ENCODE data around the gene CLCNKB. TPM values are rescaled to one million over a fixed set of nuclear protein-coding genes. Genes with fewer than 3 reads are reported as not detected.
A peak's percentile ranks its signal among the peaks of the same experiment; 100 is the strongest.
"Not testable (repeated sequence)": the region's sequence is repeated elsewhere in the genome, so short reads cannot be mapped to it uniquely, and the experiment has no call there.

CLCNKB gene
- polyA plus RNA-seq, 4 donors = 1.9 to 63.6 (median 37.5) TPM

DNA sequence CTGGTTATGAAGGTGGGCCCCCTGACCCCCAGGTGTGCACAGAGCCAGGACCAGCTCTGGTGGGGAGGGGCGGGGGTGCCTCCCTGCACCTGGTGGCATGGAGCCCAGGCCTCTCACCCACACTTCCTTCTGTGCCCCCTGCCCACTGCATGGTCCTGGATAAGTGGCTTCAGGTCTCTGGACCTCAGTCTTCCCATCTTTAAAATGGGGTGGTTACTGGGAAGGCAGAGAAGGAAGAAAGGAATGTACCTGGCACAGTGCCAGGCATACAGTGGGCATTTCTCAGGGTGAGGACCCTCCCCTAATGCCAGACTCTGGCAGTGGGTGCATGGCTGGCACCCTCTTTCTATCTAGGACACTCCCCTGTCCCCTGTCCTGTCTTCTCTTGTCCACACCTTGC is 14.3 kb upstream of the CLCNKB start:
- no peak for DNase-seq (ENCODE audit: low read depth in 4 of 4, low spot score in 3 of 4)

DNA sequence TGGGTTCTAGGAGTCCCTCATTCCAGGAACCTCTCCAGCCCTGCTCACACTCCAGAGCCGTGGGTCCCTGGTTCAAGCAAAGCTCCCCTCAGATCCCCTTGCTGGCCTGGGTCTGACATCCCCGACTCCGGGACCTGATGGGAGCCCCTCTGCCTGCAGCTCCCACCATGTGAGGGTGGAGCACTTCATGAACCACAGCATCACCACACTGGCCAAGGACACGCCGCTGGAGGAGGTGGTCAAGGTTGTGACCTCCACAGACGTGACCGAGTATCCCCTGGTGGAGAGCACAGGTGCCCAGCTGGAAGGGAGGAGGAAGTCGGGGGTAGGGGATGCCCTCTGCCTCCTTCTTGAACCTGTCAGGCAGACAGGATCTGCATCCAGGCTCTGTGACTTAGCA is 12.0 kb upstream of the CLCNKB start:
- no peak for DNase-seq (ENCODE audit: low read depth in 4 of 4, low spot score in 3 of 4)

DNA sequence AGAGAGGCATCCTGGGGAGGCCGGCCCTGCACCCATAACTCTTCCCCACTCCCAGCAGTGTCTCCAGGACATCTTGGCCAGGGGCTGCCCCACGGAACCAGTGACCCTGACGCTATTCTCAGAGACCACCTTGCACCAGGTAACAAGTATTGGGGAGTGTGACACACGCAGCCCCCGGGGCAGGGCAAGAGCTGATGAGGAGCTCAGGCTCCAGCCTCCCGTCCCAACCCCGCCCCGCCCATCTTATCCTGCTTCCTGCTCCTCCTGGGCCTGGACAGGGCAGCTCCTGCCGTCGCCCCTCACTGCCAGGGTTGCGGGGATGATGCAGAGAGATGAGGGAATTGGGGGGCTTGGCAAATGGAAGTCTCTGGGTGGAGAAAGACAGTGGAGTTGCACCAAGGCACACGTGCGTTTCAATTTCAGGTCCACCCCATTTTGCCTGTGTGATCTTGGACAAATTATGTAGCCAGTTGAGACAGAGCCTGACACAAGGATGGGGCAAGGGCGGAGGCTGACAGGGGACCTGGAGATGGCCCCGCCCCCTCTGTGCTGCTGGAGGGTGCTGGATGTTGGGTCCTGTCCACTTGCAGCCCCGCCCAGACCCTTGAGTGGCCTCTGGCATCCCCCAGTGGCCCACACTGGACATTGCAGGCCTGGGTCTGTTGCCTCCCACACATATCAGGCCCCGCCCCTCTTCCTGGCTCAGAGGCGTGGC is 11.0 kb upstream of the CLCNKB start:
- peak in 1 of 4 donors; percentile 62 for DNase-seq (ENCODE audit: low read depth in 4 of 4, low spot score in 3 of 4)

DNA sequence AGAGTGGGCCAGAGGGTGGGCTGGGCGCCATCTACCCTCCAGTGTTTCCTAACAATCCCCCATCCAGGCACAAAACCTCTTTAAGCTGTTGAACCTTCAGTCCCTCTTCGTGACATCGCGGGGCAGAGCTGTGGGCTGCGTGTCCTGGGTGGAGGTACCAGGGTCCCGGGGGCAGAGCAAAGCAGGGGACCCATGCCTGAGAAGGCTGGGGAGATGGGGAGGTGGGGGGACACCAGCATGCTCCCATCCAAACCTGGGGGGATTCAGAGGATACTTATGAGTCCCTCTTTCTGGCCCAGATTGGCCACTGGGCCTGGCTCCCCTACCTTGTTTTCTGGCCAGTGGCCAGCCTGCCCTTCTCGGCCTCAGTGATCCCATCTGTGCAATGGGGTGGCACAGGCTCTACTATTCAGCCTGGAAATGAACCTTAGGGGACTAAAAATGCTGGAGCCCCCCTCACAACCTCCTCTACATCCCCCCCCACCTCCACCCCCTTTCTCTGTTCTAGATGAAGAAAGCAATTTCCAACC is 10.4 kb upstream of the CLCNKB start:
- DNase-seq (ENCODE audit: low read depth in 4 of 4, low spot score in 3 of 4) = not testable (repeated sequence)

DNA sequence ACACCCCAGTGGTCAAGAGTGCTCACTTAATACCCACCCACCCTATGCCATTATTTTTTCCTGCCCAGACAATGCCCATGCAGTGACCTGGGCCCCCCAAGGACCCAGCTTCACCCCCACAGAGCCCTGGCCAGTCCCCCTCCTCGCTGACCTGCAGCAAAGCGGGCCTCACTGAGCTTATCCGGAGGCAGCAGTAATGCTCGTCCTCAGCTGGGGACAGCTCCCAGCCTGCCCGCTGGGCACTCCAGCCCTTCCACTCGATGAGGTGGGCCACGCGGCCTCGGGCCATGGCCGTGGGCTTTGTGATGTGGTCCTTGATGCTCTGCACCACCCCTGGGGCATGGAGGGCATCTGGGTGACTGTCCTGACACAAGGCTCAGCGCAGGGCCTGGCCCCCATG is 7.1 kb upstream of the CLCNKB start:
- not testable (repeated sequence) for DNase-seq (ENCODE audit: low read depth in 4 of 4, low spot score in 3 of 4)

DNA sequence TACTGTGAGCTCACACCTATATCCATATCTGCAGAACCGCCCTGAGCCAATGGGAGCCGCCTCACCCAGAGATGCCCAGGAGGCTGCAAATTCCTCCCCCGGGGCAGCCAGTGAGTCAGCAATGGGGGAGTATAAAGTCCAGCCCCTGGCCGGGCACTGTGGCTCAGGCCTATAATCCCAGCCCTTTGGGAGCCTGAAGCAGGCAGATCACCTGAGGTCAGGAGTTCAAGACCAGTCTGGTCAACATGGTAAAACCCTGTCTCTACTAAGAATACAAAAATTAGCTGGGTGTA is 5.0 kb upstream of the CLCNKB start:
- no peak for DNase-seq (ENCODE audit: low read depth in 4 of 4, low spot score in 3 of 4)

DNA sequence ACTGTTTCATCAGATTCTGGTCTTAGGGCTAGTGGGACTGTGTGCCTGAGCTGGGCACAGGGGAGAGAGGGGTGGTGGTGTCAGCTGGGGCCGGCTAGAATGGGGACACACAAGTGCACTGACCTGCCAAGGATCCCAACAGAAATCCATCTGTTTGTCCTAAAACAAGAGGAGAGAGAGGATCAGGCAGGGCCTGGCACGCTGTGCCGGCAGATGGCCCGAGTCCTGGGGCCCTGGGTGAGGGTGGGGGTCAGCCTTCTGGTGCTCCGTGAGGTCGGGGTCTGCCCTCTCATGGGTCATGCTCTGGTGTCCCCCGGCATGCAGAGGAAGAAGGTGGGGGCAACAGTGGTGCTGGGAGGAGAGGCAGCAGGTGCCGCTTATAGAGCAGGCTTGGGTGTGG is 3.7 kb upstream of the CLCNKB start:
- DNase-seq (ENCODE audit: low read depth in 4 of 4, low spot score in 3 of 4) = not testable (repeated sequence)

DNA sequence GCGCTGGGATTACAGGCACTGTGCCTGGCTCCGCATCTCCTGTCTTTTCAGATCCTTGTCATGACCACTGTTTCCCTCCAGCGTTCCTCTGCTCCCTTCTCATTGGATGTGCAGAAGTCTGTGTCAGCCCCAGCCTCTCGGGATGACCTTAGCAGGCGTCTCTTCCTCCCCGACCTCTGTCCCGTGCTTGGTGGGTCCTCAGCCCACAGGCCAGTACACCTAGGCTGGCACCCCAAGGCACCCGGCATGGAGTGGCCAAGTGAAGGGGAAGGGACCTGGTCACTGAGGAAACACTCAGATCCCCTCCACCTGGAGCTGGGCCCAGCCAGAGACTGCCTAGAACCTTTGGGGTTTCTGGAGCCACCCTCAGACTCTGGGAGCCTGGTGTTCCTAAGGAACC is 2.4 kb upstream of the CLCNKB start:
- no peak for DNase-seq (ENCODE audit: low read depth in 4 of 4, low spot score in 3 of 4)

DNA sequence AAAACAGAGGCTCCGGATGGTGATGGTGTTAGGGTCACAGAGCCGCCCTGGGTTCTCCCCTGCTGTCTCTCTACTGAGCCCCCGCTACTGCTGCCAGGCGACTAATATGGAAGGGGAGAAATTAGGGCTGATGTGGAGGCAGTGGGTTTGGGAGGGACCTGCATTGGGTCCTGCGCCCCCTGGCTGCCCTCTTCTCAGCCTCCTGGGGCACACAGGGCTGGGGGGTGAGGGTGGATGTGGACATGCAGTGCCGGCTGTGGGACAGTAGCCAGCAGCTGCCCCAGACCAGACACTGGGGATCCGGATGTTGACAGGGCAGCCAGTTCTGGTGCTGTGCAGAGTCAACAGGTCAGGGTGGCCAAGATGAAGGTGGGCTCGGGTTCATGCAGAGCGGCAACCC is 1.5 kb upstream of the CLCNKB start:
- no peak for DNase-seq (ENCODE audit: low read depth in 4 of 4, low spot score in 3 of 4)

DNA sequence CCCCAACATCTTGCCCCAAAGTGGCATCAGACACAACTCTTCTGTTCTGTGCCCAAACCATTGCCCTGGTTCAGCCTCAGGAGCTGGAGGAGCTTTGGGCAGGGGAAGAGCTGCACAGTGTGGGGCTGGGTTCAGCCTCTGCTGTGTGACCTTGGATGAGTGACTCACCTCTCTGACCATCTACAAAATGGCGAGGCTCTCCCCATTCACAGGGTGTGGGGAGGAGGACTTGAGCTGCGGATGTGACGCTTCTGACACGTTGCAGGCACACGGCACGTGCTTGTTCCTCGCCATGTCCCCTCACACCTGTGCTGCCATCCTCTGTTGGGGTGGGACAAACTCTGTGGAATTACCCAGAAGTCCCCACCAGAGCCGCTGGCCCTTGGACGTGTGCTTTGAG is 928 bp upstream of the CLCNKB start:
- not testable (repeated sequence) for DNase-seq (ENCODE audit: low read depth in 4 of 4, low spot score in 3 of 4)

DNA sequence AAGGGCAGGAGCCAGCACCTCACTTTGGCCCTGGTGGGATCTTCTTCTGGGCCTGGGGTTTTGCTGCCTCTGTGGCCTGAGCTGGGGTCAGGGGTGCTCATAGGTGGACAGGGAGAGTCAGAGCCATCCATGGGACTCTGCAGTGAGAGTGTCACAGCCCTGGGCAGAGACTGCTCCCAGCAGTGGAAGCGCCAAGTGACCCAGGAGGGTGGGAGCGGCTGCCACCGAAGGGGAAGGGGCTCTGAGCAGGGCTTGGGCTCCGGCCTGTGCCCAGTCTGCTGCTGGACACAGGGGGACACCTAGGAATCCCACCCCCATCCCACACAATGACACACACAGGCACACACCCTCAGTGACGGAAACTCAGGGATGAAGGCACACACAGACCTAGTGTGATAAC is 368 bp downstream of the CLCNKB start:
- no peak for DNase-seq (ENCODE audit: low read depth in 4 of 4, low spot score in 3 of 4)

DNA sequence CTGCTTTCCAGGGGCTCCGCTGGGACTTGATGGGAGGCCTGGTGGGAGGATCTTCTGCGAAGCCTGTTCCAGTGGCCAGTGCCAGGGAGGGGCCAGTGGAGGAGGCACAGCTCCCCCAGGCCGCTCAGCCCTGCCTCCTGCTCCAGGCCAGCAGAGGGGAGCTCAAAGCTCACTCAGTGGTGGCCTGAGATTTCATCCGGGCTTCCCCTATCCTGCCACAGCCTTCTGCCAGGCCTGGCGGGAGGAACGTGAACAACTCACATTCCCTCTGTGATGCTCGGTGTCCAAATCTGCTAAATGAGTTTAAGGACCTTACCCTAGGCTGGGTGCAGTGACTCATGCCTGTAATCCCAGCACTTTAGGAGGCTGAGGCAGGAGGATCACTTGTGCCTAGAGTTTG is 3.3 kb downstream of the CLCNKB start:
- no peak for DNase-seq (ENCODE audit: low read depth in 4 of 4, low spot score in 3 of 4)

DNA sequence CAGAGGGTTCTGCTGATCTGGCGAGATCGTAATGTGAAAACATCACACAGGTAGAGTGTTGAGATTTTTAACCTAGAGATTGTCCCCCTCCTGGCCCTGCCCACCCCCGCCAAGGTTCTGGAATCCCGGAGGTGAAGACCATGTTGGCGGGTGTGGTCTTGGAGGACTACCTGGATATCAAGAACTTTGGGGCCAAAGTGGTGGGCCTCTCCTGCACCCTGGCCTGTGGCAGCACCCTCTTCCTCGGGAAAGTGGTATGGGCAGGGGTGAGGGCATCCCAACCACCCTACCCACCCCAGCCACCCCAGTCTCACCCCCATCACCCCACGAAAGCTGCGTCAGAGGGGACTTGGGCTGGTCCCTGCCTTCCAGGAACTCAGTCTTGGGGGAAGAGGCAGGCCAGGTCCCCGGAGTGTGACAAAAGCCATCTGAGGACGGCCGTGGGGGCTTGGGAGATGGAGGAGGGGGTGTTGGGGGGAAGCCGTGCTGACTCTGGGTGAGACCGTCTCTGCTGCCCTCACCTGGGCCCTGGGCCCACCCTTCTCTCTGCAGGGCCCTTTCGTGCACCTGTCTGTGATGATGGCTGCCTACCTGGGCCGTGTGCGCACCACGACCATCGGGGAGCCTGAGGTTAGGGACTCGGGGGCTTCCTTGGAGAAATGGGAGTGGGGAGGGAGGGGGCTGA is 4.4 kb downstream of the CLCNKB start:
- no peak for DNase-seq (ENCODE audit: low read depth in 4 of 4, low spot score in 3 of 4)

DNA sequence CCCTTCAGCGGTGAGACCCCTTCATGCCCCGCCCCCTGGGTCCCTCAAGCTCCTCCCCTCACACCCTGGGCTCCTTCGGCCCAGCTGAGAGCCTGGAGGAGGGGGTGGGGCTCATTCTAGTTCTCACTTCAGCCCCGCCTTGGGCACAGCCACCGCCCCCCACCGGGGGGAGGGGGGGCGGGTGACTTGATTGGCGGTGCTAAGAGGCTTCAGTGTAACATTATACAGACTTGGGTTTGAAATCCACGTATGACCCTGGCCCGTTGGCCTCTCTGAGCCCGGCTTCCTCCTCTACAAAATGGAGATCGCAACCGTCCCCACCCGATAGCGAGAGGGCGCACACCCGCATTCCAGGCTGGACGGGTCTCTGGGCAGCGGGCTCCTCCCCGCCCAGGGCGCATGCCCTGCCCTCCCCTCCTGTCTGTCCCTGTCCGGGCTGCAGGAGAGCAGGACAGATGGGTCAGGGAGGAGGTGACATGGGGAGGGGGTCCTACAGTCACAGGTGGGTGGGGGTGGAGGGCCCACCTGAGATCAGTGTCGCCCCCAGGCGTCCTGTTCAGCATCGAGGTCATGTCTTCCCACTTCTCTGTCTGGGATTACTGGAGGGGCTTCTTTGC is 5.1 kb downstream of the CLCNKB start:
- peak in 3 of 4 donors; percentile 61 to 76 (median 67) for DNase-seq (ENCODE audit: low read depth in 4 of 4, low spot score in 3 of 4)

DNA sequence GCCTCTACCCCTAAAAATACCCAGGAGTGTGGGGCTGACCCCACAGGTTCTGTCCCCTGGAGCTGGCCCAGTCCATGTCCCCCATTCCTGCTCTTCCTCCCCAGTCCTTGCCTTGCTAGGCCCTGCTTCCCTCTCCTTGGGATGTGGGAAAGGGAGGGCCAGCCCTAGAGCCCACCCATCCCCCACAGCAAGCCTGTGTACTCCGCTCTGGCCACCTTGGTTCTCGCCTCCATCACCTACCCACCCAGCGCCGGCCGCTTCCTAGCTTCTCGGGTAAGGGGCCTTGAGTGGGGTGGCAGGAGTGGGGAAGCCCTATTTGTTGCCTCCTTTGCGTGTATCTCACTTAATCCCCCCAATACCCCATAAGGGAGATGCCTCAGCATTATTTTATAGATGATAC is 6.7 kb downstream of the CLCNKB start:
- DNase-seq (ENCODE audit: low read depth in 4 of 4, low spot score in 3 of 4) = no peak

DNA sequence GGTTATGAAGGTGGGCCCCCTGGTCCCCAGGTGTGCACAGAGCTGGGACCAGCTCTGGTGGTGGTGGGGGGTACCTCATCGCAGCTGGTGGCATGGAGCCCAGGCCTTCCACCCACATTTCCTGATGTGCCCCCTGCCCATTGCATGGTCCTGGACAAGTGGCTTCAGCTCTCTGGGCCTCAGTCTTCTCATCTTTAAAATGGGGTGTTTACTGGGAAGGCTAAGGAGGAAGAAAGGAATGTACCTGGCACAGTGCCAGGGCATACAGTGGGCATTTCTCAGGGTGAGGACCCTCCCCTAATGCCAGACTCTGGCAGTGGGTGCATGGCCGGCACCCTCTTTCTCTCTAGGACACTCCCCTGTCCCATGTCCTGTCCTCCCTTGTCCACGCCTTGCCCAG is 7.5 kb downstream of the CLCNKB start:
- DNase-seq (ENCODE audit: low read depth in 4 of 4, low spot score in 3 of 4) = no peak

DNA sequence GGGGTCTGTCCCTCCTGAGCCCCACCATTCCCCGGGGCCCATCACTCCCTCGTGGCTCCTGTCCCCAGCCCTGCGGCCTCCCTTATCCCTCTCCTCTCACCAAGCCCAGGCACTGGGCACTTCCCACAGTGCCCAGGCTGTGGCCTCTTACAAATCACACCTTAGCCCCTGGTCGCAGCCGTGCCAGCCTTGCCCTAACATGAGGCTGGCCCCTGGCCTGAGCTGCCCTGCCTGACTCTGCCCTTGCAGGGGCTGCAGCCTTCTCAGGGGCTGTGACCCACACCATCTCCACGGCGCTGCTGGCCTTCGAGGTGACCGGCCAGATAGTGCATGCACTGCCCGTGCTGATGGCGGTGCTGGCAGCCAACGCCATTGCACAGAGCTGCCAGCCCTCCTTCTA is 8.4 kb downstream of the CLCNKB start:
- not testable (repeated sequence) for DNase-seq (ENCODE audit: low read depth in 4 of 4, low spot score in 3 of 4)

DNA sequence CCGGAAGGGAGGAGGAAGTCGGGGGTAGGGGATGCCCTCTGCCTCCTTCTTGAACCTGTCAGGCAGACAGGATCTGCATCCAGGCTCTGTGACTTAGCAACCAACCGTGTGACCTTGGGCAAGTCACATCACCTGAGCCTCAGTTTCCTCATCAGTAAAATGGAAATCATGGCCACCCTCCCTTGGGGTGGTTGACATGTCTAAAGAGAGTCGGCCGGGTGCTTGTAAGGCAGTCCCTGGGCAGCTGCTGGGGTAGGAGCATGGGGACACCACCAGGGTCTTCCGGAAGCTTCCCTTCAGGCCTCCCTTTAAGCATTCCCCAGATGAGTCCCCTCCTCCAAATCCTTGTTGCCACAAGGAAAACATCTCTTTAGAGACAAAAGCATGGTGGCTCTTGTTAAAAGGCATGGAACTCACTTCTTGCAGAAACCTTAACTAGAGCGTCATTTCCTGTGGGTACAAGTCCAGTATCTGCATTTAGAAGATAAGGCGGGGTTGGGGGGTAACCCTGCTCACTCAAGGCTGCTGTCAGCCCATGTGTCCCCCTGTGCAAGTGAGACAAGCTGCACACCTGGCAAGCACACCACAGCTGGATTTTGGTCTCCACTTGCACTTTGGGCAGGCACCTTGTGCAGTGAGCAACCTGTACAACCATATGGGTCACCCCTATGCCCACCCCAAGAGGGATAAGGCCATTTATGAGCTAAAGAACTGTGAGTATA is 10.4 kb downstream of the CLCNKB start:
- no peak for DNase-seq (ENCODE audit: low read depth in 4 of 4, low spot score in 3 of 4)

DNA sequence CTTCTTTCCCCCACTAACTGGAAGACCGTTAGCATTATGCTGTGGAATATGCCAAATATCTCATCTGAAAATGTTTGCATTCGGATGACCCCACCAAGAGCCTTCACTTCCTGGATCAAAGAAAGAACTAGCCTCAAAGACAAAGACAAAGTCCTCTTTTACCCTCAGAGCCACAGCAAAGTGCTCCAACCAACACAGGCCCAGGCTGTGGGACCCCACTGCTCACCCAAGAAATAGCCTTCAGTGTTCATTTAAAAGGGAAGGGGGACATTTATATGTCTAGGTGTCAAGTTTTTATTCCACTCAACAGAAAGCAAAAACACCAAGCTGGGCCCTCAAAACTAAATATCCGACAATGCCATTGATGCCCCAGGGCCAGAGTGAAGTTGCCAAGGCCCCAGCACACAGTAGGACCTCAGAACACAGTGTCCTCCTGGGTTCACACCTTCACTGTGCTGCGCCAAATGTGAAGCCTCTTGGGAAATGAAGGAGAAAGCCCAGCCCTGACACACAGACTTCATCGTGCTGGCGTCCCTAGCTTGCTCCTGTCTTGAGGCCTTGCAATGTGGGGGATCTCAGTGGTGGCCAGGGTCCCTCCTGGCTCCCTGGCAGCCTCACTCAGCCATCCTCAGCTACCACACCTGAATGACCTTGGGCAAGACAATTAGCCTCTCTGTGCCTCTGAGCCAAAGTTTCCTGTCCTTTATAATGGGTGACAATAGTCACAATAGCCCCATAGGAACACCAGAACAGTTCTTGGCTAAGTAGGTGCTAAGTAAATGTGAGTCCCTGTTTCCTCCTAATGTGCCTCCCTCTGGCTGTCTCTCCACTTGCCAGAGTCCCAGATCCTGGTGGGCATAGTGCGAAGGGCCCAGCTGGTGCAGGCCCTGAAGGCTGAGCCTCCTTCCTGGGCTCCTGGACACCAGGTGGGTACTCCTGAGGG is 11.3 kb downstream of the CLCNKB start:
- no peak for DNase-seq (ENCODE audit: low read depth in 4 of 4, low spot score in 3 of 4)
